Body of pancreas (tissue), 4 donors: ENCODE data around the gene GOLGA8B.
"Not testable (repeated sequence)": the region's sequence is repeated elsewhere in the genome, so short reads cannot be mapped to it uniquely, and the experiment has no call there.

Experiments used
- POLR2A ChIP-seq, 3 donors: fragments of 450-650 bp; IDR thresholded peaks; one replicate each; pipeline ENCODE4 v1.6.1; 2016; ENCODE audit warnings: antibody characterized with exemption in 3 of 3, mild to moderate bottlenecking in 2 of 3
- TF ChIP-seq, protein P1 (sequence below), 7 experiments: fragments of 450-650 bp in 4 of 7; fragments of 200-600 bp in 3 of 7; sonication (generic) in 3 of 7; IDR thresholded peaks; one replicate each; pipeline ENCODE4 v1.5.1; 2016 to 2019; ENCODE audit warnings: antibody characterized with exemption in 7 of 7

DNA sequence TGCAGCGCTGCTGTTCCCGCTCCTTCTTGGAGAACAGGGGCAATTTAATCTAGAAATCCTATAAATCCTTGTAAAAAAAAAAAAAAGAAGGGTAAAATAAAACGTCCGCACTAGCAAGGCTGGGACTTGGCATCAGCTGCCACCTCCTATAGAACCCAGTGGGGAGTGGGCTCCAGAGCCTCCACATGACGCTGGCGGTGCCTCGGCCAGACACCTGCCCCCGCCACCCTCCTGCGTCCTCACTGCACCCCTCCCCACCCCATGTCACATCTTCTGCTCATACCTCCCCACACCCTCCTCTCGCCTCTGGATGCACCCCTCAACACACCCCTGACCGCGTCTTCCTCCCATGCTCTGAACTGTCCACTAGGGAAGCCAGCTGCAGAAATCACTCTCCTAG lies 8.4 kb downstream of the GOLGA8B start:
- TF ChIP-seq, protein P1, sequence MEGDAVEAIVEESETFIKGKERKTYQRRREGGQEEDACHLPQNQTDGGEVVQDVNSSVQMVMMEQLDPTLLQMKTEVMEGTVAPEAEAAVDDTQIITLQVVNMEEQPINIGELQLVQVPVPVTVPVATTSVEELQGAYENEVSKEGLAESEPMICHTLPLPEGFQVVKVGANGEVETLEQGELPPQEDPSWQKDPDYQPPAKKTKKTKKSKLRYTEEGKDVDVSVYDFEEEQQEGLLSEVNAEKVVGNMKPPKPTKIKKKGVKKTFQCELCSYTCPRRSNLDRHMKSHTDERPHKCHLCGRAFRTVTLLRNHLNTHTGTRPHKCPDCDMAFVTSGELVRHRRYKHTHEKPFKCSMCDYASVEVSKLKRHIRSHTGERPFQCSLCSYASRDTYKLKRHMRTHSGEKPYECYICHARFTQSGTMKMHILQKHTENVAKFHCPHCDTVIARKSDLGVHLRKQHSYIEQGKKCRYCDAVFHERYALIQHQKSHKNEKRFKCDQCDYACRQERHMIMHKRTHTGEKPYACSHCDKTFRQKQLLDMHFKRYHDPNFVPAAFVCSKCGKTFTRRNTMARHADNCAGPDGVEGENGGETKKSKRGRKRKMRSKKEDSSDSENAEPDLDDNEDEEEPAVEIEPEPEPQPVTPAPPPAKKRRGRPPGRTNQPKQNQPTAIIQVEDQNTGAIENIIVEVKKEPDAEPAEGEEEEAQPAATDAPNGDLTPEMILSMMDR (IDR thresholded peaks at IDR 0.05): not testable (repeated sequence)
- TF ChIP-seq POLR2A (IDR thresholded peaks at IDR 0.05): not testable (repeated sequence)
